Loucy (cell line): ENCODE data around the gene APBB2.

Experiments used
- H2AFZ ChIP-seq: fragments of 200-600 bp; sonication (generic); 2 replicates; pipeline ENCODE4 v1.6.0; 2016; ENCODE audit warnings: antibody characterized with exemption, mild to moderate bottlenecking, low read length, moderate library complexity
- H3F3A ChIP-seq: fragments of 200-600 bp; 2 replicates; pipeline ENCODE4 v1.6.0; 2016; ENCODE audit warnings: antibody characterized with exemption, low read depth, mild to moderate bottlenecking
- H3K27me3 ChIP-seq: fragments of 200-600 bp; sonication (generic); 2 replicates; pipeline ENCODE4 v1.6.1; 2014; ENCODE audit warnings: low read length, mild to moderate bottlenecking; ENCODE audit not compliant: insufficient read depth, poor library complexity, severe bottlenecking
- H3K36me3 ChIP-seq: fragments of 200-600 bp; sonication (generic); 2 replicates; pipeline ENCODE4 v1.6.1; 2016; ENCODE audit warnings: low read length; ENCODE audit not compliant: insufficient read depth
- H3K4me1 ChIP-seq: fragments of 200-600 bp; sonication (generic); 2 replicates; pipeline ENCODE4 v1.5.1; 2014; ENCODE audit warnings: low read length, mild to moderate bottlenecking; ENCODE audit not compliant: insufficient read depth, poor library complexity, severe bottlenecking
- H3K4me2 ChIP-seq: fragments of 200-600 bp; sonication (generic); 2 replicates; pipeline ENCODE4 v1.6.0; 2014; ENCODE audit warnings: antibody characterized with exemption, low read length, low read depth, mild to moderate bottlenecking; ENCODE audit not compliant: poor library complexity, severe bottlenecking
- H3K4me3 ChIP-seq: fragments of 200-600 bp; sonication (generic); 2 replicates; pipeline ENCODE4 v1.5.1; 2014; ENCODE audit warnings: low read length, mild to moderate bottlenecking, mixed read lengths; ENCODE audit not compliant: poor library complexity, severe bottlenecking
- H3K79me2 ChIP-seq: fragments of 200-600 bp; sonication (generic); 2 replicates; pipeline ENCODE4 v1.6.1; 2014; ENCODE audit warnings: low read length; ENCODE audit not compliant: insufficient read depth
- H3K9ac ChIP-seq: fragments of 200-600 bp; sonication (generic); 2 replicates; pipeline ENCODE4 v1.6.0; 2014; ENCODE audit warnings: mild to moderate bottlenecking, low read depth, low read length, moderate library complexity; ENCODE audit not compliant: poor library complexity, severe bottlenecking
- H3K9me2 ChIP-seq: fragments of 200-600 bp; sonication (generic); replicated peaks from 2 replicates; pipeline ENCODE4 v1.6.1; 2016; ENCODE audit warnings: low read depth, low read length, mixed read lengths
- H3K9me3 ChIP-seq: fragments of 200-600 bp; sonication (generic); 2 replicates; pipeline ENCODE4 v1.6.1; 2014; ENCODE audit warnings: mild to moderate bottlenecking, antibody characterized with exemption, low read length, low read depth; ENCODE audit not compliant: insufficient read depth
- H4K20me1 ChIP-seq: fragments of 200-600 bp; sonication (generic); 2 replicates; pipeline ENCODE4 v1.6.0; 2014; ENCODE audit warnings: antibody characterized with exemption, low read length, mild to moderate bottlenecking; ENCODE audit not compliant: insufficient read depth, poor library complexity, severe bottlenecking
- EZH2phosphoT487 ChIP-seq: fragments of 200-600 bp; IDR thresholded peaks from 2 replicates; pipeline ENCODE4 v1.6.1; 2018; ENCODE audit warnings: antibody characterized with exemption, mild to moderate bottlenecking, moderate library complexity, borderline replicate concordance
- TF ChIP-seq, protein P1 (sequence below): fragments of 200-600 bp; sonication (generic); conservative IDR thresholded peaks from 2 replicates; pipeline ENCODE4 v1.5.1; 2014; ENCODE audit warnings: mild to moderate bottlenecking, antibody characterized with exemption, low read length

APBB2 gene

GRCh38 chr4:41144812-41145211 lies 69.5 kb downstream of the APBB2 start:
- Histone ChIP-seq H3K4me2 (no peak overlapping the region), H3K27me3 (no peaks in the 10 kb centered on the region), H3K36me3 (no peaks in the 10 kb centered on the region), H3K79me2 (no peaks in the 10 kb centered on the region), H3K4me3 (no peak overlapping the region), H3K9me2 (no peaks in the 10 kb centered on the region), H3K9ac (no peak overlapping the region), H3K9me3 (no peaks in the 10 kb centered on the region), H2AFZ (no peak overlapping the region), H3F3A (no peaks in the 10 kb centered on the region), H4K20me1 (no peaks in the 10 kb centered on the region), H3K4me1 (no peaks in the 10 kb centered on the region)
- no peak for TF ChIP-seq EZH2phosphoT487
- TF ChIP-seq, protein P1, sequence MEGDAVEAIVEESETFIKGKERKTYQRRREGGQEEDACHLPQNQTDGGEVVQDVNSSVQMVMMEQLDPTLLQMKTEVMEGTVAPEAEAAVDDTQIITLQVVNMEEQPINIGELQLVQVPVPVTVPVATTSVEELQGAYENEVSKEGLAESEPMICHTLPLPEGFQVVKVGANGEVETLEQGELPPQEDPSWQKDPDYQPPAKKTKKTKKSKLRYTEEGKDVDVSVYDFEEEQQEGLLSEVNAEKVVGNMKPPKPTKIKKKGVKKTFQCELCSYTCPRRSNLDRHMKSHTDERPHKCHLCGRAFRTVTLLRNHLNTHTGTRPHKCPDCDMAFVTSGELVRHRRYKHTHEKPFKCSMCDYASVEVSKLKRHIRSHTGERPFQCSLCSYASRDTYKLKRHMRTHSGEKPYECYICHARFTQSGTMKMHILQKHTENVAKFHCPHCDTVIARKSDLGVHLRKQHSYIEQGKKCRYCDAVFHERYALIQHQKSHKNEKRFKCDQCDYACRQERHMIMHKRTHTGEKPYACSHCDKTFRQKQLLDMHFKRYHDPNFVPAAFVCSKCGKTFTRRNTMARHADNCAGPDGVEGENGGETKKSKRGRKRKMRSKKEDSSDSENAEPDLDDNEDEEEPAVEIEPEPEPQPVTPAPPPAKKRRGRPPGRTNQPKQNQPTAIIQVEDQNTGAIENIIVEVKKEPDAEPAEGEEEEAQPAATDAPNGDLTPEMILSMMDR: no peak

DNA sequence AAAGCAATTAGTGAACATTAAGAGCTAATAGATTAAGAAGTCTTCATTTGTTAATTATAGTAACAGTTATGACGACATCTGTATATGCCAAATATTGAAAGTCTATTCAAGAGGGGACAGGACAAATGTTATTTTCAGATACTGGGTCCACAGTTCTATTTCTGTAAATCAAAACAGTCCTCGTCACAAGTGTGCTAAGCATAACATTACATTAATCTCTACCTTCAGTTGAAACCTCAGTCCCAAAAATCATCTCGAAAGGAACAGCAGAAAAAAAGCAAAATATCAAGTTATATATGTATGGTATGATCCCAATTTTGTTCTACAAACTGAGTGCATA lies 70.3 kb downstream of the APBB2 start:
- H3K4me3 ChIP-seq: no peak overlapping the region
- no peaks in the 10 kb centered on the region for H3K4me1 ChIP-seq
- no peak overlapping the region for H3K4me2 ChIP-seq
- H3K79me2 ChIP-seq: no peaks in the 10 kb centered on the region
- H3K9me3 ChIP-seq: no peaks in the 10 kb centered on the region
- no peak for TF ChIP-seq EZH2phosphoT487
- TF ChIP-seq, protein P1: no peak
- no peaks in the 10 kb centered on the region for H3K36me3 ChIP-seq
- H3K9ac ChIP-seq: no peak overlapping the region
- H4K20me1 ChIP-seq: no peaks in the 10 kb centered on the region
- no peaks in the 10 kb centered on the region for H3F3A ChIP-seq
- H3K9me2 ChIP-seq: no peaks in the 10 kb centered on the region
- H3K27me3 ChIP-seq: no peaks in the 10 kb centered on the region
- H2AFZ ChIP-seq: no peak overlapping the region

GRCh38 chr4:41143311-41144039 lies 70.9 kb downstream of the APBB2 start:
- H3K9me3 ChIP-seq: no peaks in the 10 kb centered on the region
- no peak for TF ChIP-seq EZH2phosphoT487
- TF ChIP-seq, protein P1: no peak
- no peaks in the 10 kb centered on the region for H3K36me3 ChIP-seq
- H3K4me1 ChIP-seq: no peaks in the 10 kb centered on the region
- H3K9me2 ChIP-seq: no peaks in the 10 kb centered on the region
- H3K4me3 ChIP-seq: no peak overlapping the region
- H4K20me1 ChIP-seq: no peaks in the 10 kb centered on the region
- H3K4me2 ChIP-seq: no peak overlapping the region
- H3F3A ChIP-seq: no peaks in the 10 kb centered on the region
- no peaks in the 10 kb centered on the region for H3K79me2 ChIP-seq
- no peak overlapping the region for H2AFZ ChIP-seq
- H3K27me3 ChIP-seq: no peaks in the 10 kb centered on the region
- H3K9ac ChIP-seq: no peak overlapping the region
